Prostate gland (tissue), 2 donors: ENCODE results near the gene ASB12.

Experiments
- POLR2A ChIP-seq: fragments of 450-650 bp; IDR thresholded peaks from one replicate; pipeline ENCODE4 v1.6.1; 2016; ENCODE audit warnings: antibody characterized with exemption, mild to moderate bottlenecking
- POLR2AphosphoS5 ChIP-seq: sonication (generic); formaldehyde crosslinking; IDR thresholded peaks from one replicate; pipeline ENCODE4 v1.6.1; 2017; ENCODE audit warnings: antibody characterized with exemption
- TF ChIP-seq, protein P1 (sequence below), 4 experiments: fragments of 200-600 bp in 2 of 4; fragments of 450-650 bp in 2 of 4; sonication (generic) in 2 of 4; IDR thresholded peaks; 1 replicate in 3 of 4; 2 replicates in 1 of 4; pipeline ENCODE4 v1.5.1; 2016 to 2019; ENCODE audit warnings: antibody characterized with exemption in 4 of 4, mild to moderate bottlenecking in 2 of 4, moderate library complexity in 2 of 4

DNA sequence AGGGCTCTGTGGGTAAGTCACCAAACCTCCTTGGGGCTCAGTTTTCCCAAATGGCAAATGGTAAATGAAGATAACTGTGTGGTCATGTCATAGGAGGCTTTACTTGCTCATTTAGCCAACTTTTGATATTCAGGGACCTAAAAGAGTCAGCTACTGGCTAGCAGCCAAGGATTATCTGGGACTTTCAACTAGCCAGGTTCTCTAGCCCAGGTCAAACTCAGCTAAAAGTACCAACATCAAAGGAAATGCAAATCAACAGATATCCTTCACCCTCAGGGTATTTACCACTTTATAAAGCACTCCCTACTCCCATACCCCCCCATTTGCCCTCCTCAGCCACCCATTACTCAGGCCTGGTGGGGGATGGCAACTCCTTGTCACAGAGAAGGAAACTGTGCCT lies 32.4 kb downstream of the ASB12 start:
- TF ChIP-seq, protein P1, sequence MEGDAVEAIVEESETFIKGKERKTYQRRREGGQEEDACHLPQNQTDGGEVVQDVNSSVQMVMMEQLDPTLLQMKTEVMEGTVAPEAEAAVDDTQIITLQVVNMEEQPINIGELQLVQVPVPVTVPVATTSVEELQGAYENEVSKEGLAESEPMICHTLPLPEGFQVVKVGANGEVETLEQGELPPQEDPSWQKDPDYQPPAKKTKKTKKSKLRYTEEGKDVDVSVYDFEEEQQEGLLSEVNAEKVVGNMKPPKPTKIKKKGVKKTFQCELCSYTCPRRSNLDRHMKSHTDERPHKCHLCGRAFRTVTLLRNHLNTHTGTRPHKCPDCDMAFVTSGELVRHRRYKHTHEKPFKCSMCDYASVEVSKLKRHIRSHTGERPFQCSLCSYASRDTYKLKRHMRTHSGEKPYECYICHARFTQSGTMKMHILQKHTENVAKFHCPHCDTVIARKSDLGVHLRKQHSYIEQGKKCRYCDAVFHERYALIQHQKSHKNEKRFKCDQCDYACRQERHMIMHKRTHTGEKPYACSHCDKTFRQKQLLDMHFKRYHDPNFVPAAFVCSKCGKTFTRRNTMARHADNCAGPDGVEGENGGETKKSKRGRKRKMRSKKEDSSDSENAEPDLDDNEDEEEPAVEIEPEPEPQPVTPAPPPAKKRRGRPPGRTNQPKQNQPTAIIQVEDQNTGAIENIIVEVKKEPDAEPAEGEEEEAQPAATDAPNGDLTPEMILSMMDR (IDR thresholded peaks at IDR 0.05), result no peak
- TF ChIP-seq POLR2A (no peak), POLR2AphosphoS5 (no peak)
